ENCODE measurements around the gene RARRES2. TPM values are rescaled to one million over a fixed set of nuclear protein-coding genes. Genes with fewer than 3 reads are reported as not detected.
"Not testable (repeated sequence)": the region's sequence is repeated elsewhere in the genome, so short reads cannot be mapped to it uniquely, and the experiment has no call there.

The RARRES2 gene
- total RNA-seq, 3 donors from 2014 or later: 82.6 to 202 (median 98.9) TPM

- H3K4me3 ChIP-seq: no peak overlapping the region
- DNase-seq: no peak
- H3K36me3 ChIP-seq (ENCODE audit: low read depth): no peaks in the 10 kb centered on the region
- intact Hi-C loops (cut with DNase I, micrococcal nuclease): no loop called here
- no peaks in the 10 kb centered on the region for H3K4me1 ChIP-seq (ENCODE audit: low read depth)
- H3K9me3 ChIP-seq: no peaks in the 10 kb centered on the region
- TF ChIP-seq CTCF (IDR thresholded peaks at IDR 0.05): no peak
- ATAC-seq: no peak
Measured at GRCh38 chr7:150314639-150315239, 26.7 kb downstream of the RARRES2 start.

DNA sequence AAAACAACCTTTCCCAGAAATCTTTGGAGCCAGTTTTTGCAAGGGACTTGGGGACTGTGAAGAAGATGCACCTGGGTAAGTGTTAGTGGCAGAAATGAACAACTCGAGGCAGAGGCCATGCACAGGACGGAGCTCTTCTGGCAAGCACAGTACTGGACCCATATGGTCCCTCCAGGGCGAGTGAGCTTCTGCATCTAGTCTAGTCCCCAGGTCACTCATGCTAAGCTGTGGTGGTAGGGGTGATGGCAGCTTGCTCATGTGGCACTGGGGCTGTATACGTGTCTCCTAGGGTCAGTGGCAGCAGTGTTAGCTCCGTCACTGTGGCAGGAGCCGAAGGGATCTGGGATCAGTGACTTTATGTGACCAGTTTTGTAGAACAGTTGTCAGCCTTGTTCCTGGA, 27.6 kb downstream of the RARRES2 start:
- DNase-seq (no peak), ATAC-seq (no peak)
- H3K4me3 ChIP-seq: no peak overlapping the region
- no peaks in the 10 kb centered on the region for H3K4me1 ChIP-seq (ENCODE audit: low read depth)
- no peaks in the 10 kb centered on the region for H3K9me3 ChIP-seq
- no peak for TF ChIP-seq CTCF (IDR thresholded peaks at IDR 0.05)
- H3K36me3 ChIP-seq (ENCODE audit: low read depth): no peaks in the 10 kb centered on the region
- intact Hi-C loops (cut with DNase I, micrococcal nuclease): no loop called here

GRCh38 chr7:150313367-150313809, 28.0 kb downstream of the RARRES2 start:
- no peak for TF ChIP-seq CTCF (IDR thresholded peaks at IDR 0.05)
- no peaks in the 10 kb centered on the region for H3K4me1 ChIP-seq (ENCODE audit: low read depth)
- DNase-seq (no peak), ATAC-seq (no peak)
- intact Hi-C loops (cut with DNase I, micrococcal nuclease): no loop called here
- H3K4me3 ChIP-seq: no peak overlapping the region
- no peaks in the 10 kb centered on the region for H3K9me3 ChIP-seq
- H3K36me3 ChIP-seq (ENCODE audit: low read depth): no peaks in the 10 kb centered on the region

DNA sequence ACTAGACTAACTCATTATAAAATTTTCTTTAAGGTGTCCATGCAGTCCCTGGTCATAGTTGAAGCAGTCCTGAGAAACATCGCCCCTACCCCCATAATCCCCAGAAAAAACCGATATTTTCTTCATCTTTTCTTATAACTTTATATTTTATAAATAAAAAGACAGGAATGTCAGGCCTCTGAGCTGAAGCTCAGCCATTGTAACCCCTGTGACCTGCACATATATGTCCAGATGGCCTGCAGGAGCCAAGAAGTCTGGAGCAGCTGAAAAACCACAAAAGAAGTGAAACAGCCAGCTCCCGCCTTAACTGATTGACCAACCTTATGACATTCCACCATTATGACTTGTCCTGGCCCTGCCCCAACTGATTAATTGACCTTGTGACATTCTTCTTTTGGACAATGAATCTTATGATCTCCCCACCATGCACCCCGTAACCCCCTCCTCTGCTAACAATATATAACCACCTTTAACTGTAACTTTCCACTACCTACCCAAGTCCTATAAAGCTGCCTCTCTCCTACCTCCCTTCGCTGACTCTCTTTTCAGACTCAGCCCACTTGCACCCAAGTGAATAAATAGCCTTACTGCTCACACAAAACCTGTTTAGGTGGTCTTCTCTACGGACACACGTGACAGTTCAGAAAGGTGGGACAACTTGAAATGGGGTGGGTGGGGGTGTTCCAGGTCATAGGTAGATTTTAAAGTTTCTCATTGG, 28.6 kb downstream of the RARRES2 start:
- ATAC-seq; H3K4me1 ChIP-seq (ENCODE audit: low read depth); intact Hi-C loops (cut with DNase I, micrococcal nuclease); H3K4me3 ChIP-seq; H3K9me3 ChIP-seq; H3K36me3 ChIP-seq (ENCODE audit: low read depth); DNase-seq: not testable (repeated sequence)

GRCh38 chr7:150311711-150312110, 29.7 kb downstream of the RARRES2 start:
- Histone ChIP-seq H3K4me1 (ENCODE audit: low read depth) (no peaks in the 10 kb centered on the region), H3K4me3 (no peak overlapping the region), H3K9me3 (no peaks in the 10 kb centered on the region), H3K36me3 (ENCODE audit: low read depth) (no peaks in the 10 kb centered on the region)
- no peak for TF ChIP-seq CTCF (IDR thresholded peaks at IDR 0.05)
- intact Hi-C loops (cut with DNase I, micrococcal nuclease): no loop called here
- DNase-seq (no peak), ATAC-seq (no peak)

DNA sequence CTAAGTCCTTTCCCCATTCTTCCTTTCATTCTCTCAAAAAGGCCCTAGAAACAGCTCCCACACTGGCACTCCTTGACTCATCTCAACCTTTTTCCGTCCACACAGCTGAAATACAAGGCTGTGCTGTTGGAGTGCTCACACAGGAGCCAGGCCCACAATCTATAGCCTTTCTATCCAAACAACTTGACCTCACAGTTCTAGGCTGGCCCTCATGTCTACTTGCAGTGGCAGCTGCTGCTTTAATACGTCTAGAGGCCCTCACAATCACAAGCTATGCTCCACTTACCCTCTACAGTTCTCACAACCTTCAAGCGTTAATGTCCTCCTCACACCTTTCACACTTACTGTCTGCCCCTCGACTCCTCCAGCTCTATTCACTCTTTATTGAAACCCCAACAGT, 30.3 kb downstream of the RARRES2 start:
- TF ChIP-seq CTCF (IDR thresholded peaks at IDR 0.05): no peak
- no peaks in the 10 kb centered on the region for H3K36me3 ChIP-seq (ENCODE audit: low read depth)
- H3K4me3 ChIP-seq: no peak overlapping the region
- no peaks in the 10 kb centered on the region for H3K4me1 ChIP-seq (ENCODE audit: low read depth)
- H3K9me3 ChIP-seq: no peaks in the 10 kb centered on the region
- ATAC-seq (no peak), DNase-seq (no peak)
- intact Hi-C loops (cut with DNase I, micrococcal nuclease): no loop called here
